ENCODE data around the gene CNPY1.

The CNPY1 gene

GRCh38 chr7:155516466-155516865 lies 29.9 kb downstream of the CNPY1 start:
- no peak for DNase-seq (ENCODE audit: low read depth)
- no peak overlapping the region for H3K4me3 ChIP-seq (replicated peaks; ENCODE audit: low read depth, low read length)
- no peak for TF ChIP-seq CTCF (IDR thresholded peaks at IDR 0.05; ENCODE audit: low read length, missing control alignments)

- TF ChIP-seq CTCF (IDR thresholded peaks at IDR 0.05; ENCODE audit: low read length, missing control alignments), result no peak
These were observed 31.0 kb downstream of the CNPY1 start for GRCh38 chr7:155515318-155515717.

GRCh38 chr7:155514296-155514695 lies 32.1 kb downstream of the CNPY1 start:
- DNase-seq (ENCODE audit: low read depth), result no peak
- no peak overlapping the region for H3K4me3 ChIP-seq (replicated peaks; ENCODE audit: low read depth, low read length)
- no peak for TF ChIP-seq CTCF (IDR thresholded peaks at IDR 0.05; ENCODE audit: low read length, missing control alignments)

More at GRCh38 chr7:155515318-155515717, 31.0 kb downstream of the CNPY1 start:
- DNase-seq (ENCODE audit: low read depth), result no peak
- H3K4me3 ChIP-seq (replicated peaks; ENCODE audit: low read depth, low read length), result no peak overlapping the region

- no peak for TF ChIP-seq CTCF (IDR thresholded peaks at IDR 0.05; ENCODE audit: low read length, missing control alignments)
- DNase-seq (ENCODE audit: low read depth), result no peak
- no peak overlapping the region for H3K4me3 ChIP-seq (replicated peaks; ENCODE audit: low read depth, low read length)
These were observed 32.6 kb downstream of the CNPY1 start for GRCh38 chr7:155513543-155514285.

- TF ChIP-seq CTCF (IDR thresholded peaks at IDR 0.05; ENCODE audit: low read length, missing control alignments), result no peak
- H3K4me3 ChIP-seq (replicated peaks; ENCODE audit: low read depth, low read length), result no peak overlapping the region
- no peak for DNase-seq (ENCODE audit: low read depth)
These were observed 34.0 kb downstream of the CNPY1 start for GRCh38 chr7:155512246-155512887.

GRCh38 chr7:155511702-155511996 lies 34.7 kb downstream of the CNPY1 start:
- no peak for DNase-seq (ENCODE audit: low read depth)
- no peak overlapping the region for H3K4me3 ChIP-seq (replicated peaks; ENCODE audit: low read depth, low read length)
- no peak for TF ChIP-seq CTCF (IDR thresholded peaks at IDR 0.05; ENCODE audit: low read length, missing control alignments)
